GM12878 (cell line): ENCODE results near the gene PCK1. TPM values are rescaled to one million over a fixed set of nuclear protein-coding genes. Genes with fewer than 3 reads are reported as not detected.

Experiments used
- ATAC-seq: fragments of 200-7000 bp; cut with Tn5 transposase; 3 replicates; pipeline ENCODE4 v1.9.1; 2020; ENCODE audit warnings: mild to moderate bottlenecking, moderate library complexity
- BruUV-seq: library from RNA; stranded (reverse); fragments of 400-500 nt; replicated peaks from 2 replicates; lab custom pipeline; 2021; lab: Mats Ljungman, UMichigan
- CTCF ChIA-PET: fragments of 300-600 bp; sonication (Branson Sonifier 250); formaldehyde crosslinking; extraction: SDS; loops from one replicate; lab custom pipeline; 2021; ENCODE audit warnings: inconsistent platforms; lab: Yijun Ruan, JAX
- POLR2A ChIA-PET: fragments of 350-600 bp; formaldehyde crosslinking; extraction: SDS; loops from one replicate; lab custom pipeline; 2021; ENCODE audit warnings: inconsistent platforms; lab: Charles Lee
- RAD21 ChIA-PET: fragments of 300-600 bp; sonication (Branson Sonifier 250); formaldehyde crosslinking; loops from one replicate; lab custom pipeline; 2023; ENCODE audit warnings: antibody characterized with exemption; ENCODE audit not compliant: unreplicated experiment; lab: Charles Lee
- SMC1A ChIA-PET: fragments of 300-600 bp; sonication (Branson Sonifier 250); formaldehyde crosslinking; loops from one replicate; lab custom pipeline; 2023; ENCODE audit not compliant: unreplicated experiment, uncharacterized antibody; lab: Charles Lee
- DNase-seq: peaks from one replicate; pipeline ENCODE4 v3.0.0-alpha.2; 2011; ENCODE audit warnings: low read depth, low spot score
- FAIRE-seq: peaks from 3 replicates; lab custom pipeline; 2011; peaks lifted over from hg19 to GRCh38; lab: Jason Lieb, UNC
- H2AFZ ChIP-seq: 2 replicates; pipeline ENCODE4 v1.6.0; 2011; ENCODE audit warnings: low read depth, low read length, control low read depth; ENCODE audit not compliant: control insufficient read depth
- H3K27ac ChIP-seq: 2 replicates; pipeline ENCODE4 v1.5.1; 2011; ENCODE audit warnings: control low read depth; ENCODE audit not compliant: control insufficient read depth, insufficient read depth
- H3K27me3 ChIP-seq, 2 experiments: replicated peaks in 1 of 2; 2 replicates each; pipeline versions ENCODE4 v1.6.0 to v1.6.1; 2011; ENCODE audit warnings: low read length in 1 of 2; ENCODE audit not compliant: control insufficient read depth in 2 of 2, insufficient read depth in 2 of 2
- H3K36me3 ChIP-seq, 2 experiments: 2 replicates each; pipeline ENCODE4 v1.5.1; 2011; ENCODE audit warnings: low read length in 1 of 2; ENCODE audit not compliant: control insufficient read depth in 2 of 2, insufficient read depth in 2 of 2
- H3K4me1 ChIP-seq: 2 replicates; pipeline ENCODE4 v1.6.1; 2011; ENCODE audit warnings: mild to moderate bottlenecking, low read length, moderate library complexity, mixed read lengths; ENCODE audit not compliant: control insufficient read depth, insufficient read depth
- H3K4me2 ChIP-seq: 2 replicates; pipeline ENCODE4 v1.6.0; 2011; ENCODE audit warnings: control low read depth; ENCODE audit not compliant: control insufficient read depth, insufficient read depth
- H3K4me3 ChIP-seq: fragments of 200-600 bp; sonication (generic); 2 replicates; pipeline ENCODE4 v1.5.1; 2016
- H3K79me2 ChIP-seq: 2 replicates; pipeline ENCODE4 v1.6.0; 2011; ENCODE audit warnings: low read length; ENCODE audit not compliant: control insufficient read depth, insufficient read depth
- H3K9ac ChIP-seq: 2 replicates; pipeline ENCODE4 v1.8.0; 2011; ENCODE audit warnings: low read length, control low read depth, mixed read lengths; ENCODE audit not compliant: control insufficient read depth, insufficient read depth
- H3K9me3 ChIP-seq: replicated peaks from 3 replicates; pipeline ENCODE4 v1.5.1; 2011; ENCODE audit warnings: mild to moderate bottlenecking, low read length; ENCODE audit not compliant: control insufficient read depth, insufficient read depth
- H4K20me1 ChIP-seq: 2 replicates; pipeline ENCODE4 v1.6.0; 2011; ENCODE audit not compliant: control insufficient read depth, insufficient read depth
- BACH1 ChIP-seq: fragments of 450-650 bp; IDR thresholded peaks from 2 replicates; pipeline ENCODE4 v1.6.1; 2017; ENCODE audit warnings: mild to moderate bottlenecking, borderline replicate concordance
- DPF2 ChIP-seq: fragments of 450-650 bp; IDR thresholded peaks from 2 replicates; pipeline ENCODE4 v1.6.1; 2017; ENCODE audit warnings: mild to moderate bottlenecking
- FOXM1 ChIP-seq: IDR thresholded peaks from 2 replicates; pipeline ENCODE4 v1.6.1; 2012; ENCODE audit warnings: low read depth, mild to moderate bottlenecking, inconsistent platforms, low read length, moderate library complexity
- IKZF1 ChIP-seq: fragments of 450-650 bp; conservative IDR thresholded peaks from 2 replicates; pipeline ENCODE4 v1.6.1; 2017; ENCODE audit warnings: antibody characterized with exemption, mild to moderate bottlenecking
- IRF5 ChIP-seq: fragments of 450-650 bp; IDR thresholded peaks from 2 replicates; pipeline ENCODE4 v1.6.1; 2017; ENCODE audit warnings: borderline replicate concordance
- MEF2A ChIP-seq: IDR thresholded peaks from 2 replicates; pipeline ENCODE4 v1.6.1; 2011; ENCODE audit warnings: low read depth, mild to moderate bottlenecking, low read length, moderate library complexity; ENCODE audit not compliant: insufficient read depth
- MTA3 ChIP-seq: IDR thresholded peaks from 2 replicates; pipeline ENCODE4 v1.6.1; 2012; ENCODE audit warnings: low read length, inconsistent platforms, borderline replicate concordance
- MXI1 ChIP-seq: fragments of 150-350 bp; IDR thresholded peaks from 2 replicates; pipeline ENCODE4 v1.6.1; 2011; ENCODE audit warnings: low read depth, mild to moderate bottlenecking, inconsistent platforms, low read length, improper control_type of control experiment
- MYB ChIP-seq: fragments of 150-350 bp; IDR thresholded peaks from 2 replicates; pipeline ENCODE4 v1.6.1; 2014; ENCODE audit warnings: mild to moderate bottlenecking, low read depth, low read length, borderline replicate concordance
- POLR2AphosphoS5 ChIP-seq: IDR thresholded peaks from 2 replicates; pipeline ENCODE4 v1.6.1; 2011; ENCODE audit warnings: mild to moderate bottlenecking, low read length, inconsistent platforms
- RELB ChIP-seq: fragments of 450-650 bp; IDR thresholded peaks from 2 replicates; pipeline ENCODE4 v1.6.1; 2017; ENCODE audit warnings: low read depth, mild to moderate bottlenecking, moderate library complexity
- RFX5 ChIP-seq: IDR thresholded peaks from 2 replicates; pipeline ENCODE4 v1.6.1; 2011; ENCODE audit warnings: low read depth, low read length, improper control_type of control experiment
- SMARCA5 ChIP-seq: fragments of 450-650 bp; IDR thresholded peaks from 2 replicates; pipeline ENCODE4 v1.6.1; 2017; ENCODE audit warnings: mild to moderate bottlenecking
- SUPT20H ChIP-seq: IDR thresholded peaks from 2 replicates; pipeline ENCODE4 v1.6.1; 2011; ENCODE audit warnings: low read depth, mild to moderate bottlenecking, low read length, moderate library complexity, borderline replicate concordance; ENCODE audit not compliant: control insufficient read depth
- SUZ12 ChIP-seq: fragments of 200-600 bp; sonication (generic); IDR thresholded peaks from one replicate; pipeline ENCODE4 v1.6.1; 2018; ENCODE audit warnings: antibody characterized with exemption, mild to moderate bottlenecking; ENCODE audit not compliant: unreplicated experiment
- WGBS: methylation state at CpG from one replicate; pipeline ENCODE4 v1.1.6; 2016; ENCODE audit warnings: low lambda C conversion rate; ENCODE audit not compliant: insufficient replicate concordance, insufficient coverage; ENCODE audit errors: missing lambda C conversion rate; 5-methylcytosine and 5-hydroxymethylcytosine counted together
- in situ Hi-C: fragments of 300-500 bp; cut with MboI; formaldehyde crosslinking; loops from 9 replicates; pipeline ENCODE4 v1.14.3; 2018; ENCODE audit warnings: mixed read lengths
- intact Hi-C: fragments of 100-400 bp; cut with micrococcal nuclease; formaldehyde crosslinking; loops from one replicate; pipeline ENCODE4 v1.14.2; 2022; ENCODE audit not compliant: unreplicated experiment
- polyA plus RNA-seq, 11 experiments: library from polyadenylated mRNA; depleted of rRNA in 4 of 11; unstranded in 6 of 11; stranded (reverse) in 5 of 11; fragments of >200 nt; fragmentation: Nextera tagmentation in 4 of 11; fragmentation: Illumina TruSeq in 1 of 11; extraction: Ambion mirVana in 4 of 11; extraction: Trizol in 1 of 11; gene quantifications; 1 replicate in 1 of 11; 2 replicates in 10 of 11; pipeline versions ENCODE4 v1.2.1 to v1.2.3, GENCODE V29; 2011 to 2016; ENCODE audit warnings: inconsistent platforms in 2 of 11, missing spikeins in 2 of 11, low read depth in 1 of 11
- total RNA-seq, 4 experiments: library from RNA; depleted of rRNA in 3 of 4; stranded (reverse); fragments of >200 nt in 3 of 4; fragmentation: Illumina TruSeq in 1 of 4; extraction: Trizol in 1 of 4; gene quantifications; 2 replicates each; pipeline versions ENCODE4 v1.2.1 to v1.2.3, GENCODE V29; 2013 to 2021

Gene PCK1
- total and polyA plus RNA-seq, 10 of the 15 experiments (the other 5 are each of a cell fraction or from before 2014, with no cell fraction given): 0.02 to 0.33 (median 0.09) TPM; not detected in 5

- 10% methylated on average over 4 of the region's 4 CpGs for WGBS
- BruUV-seq: no TSS peak
- FAIRE-seq: no peak
- CTCF ChIA-PET: interaction anchor here (1.0 kb wide), 1 partner anchor 14 kb away, joined by 3 read pairs; no protein-coding TSS in a partner anchor
- H3K9ac ChIP-seq: no peak overlapping the region
- no peaks in the 10 kb centered on the region for H3K79me2 ChIP-seq
- H3K4me3 ChIP-seq: no peak overlapping the region
- no peaks in the 10 kb centered on the region for H4K20me1 ChIP-seq
- H3K4me2 ChIP-seq: no peak overlapping the region
- no peaks in the 10 kb centered on the region for H3K9me3 ChIP-seq
- no peak overlapping the region for H3K27ac ChIP-seq
- RAD21 ChIA-PET: no interaction called here
- POLR2A ChIA-PET: no interaction called here
- intact Hi-C loops: no loop called here
- peaks cover 0 to 2% of the 10 kb centered on the region in 2 experiments; a peak in 1 of 4 replicates for H3K27me3 ChIP-seq
- H3K4me1 ChIP-seq: no peaks in the 10 kb centered on the region
- no peak overlapping the region for H2AFZ ChIP-seq
- no peaks in the 10 kb centered on the region for H3K36me3 ChIP-seq
- ATAC-seq: no peak
- TF ChIP-seq IRF5 (no peak), SMARCA5 (no peak), SUPT20H (no peak), IKZF1 (no peak), RFX5 (no peak)
- in situ Hi-C loops: no loop called here
- SMC1A ChIA-PET: no interaction called here
- DNase-seq: no peak
Measured at GRCh38 chr20:57530327-57530981, 30.5 kb upstream of the PCK1 start.

- in situ Hi-C loops: no loop called here
- POLR2A ChIA-PET: no interaction called here
Measured at GRCh38 chr20:57532104-57532503, 28.8 kb upstream of the PCK1 start.

More at GRCh38 chr20:57532104-57532503, 28.8 kb upstream of the PCK1 start:
- BruUV-seq: no TSS peak
- RAD21 ChIA-PET: no interaction called here
- Histone ChIP-seq H3K4me3 (no peak overlapping the region), H3K9ac (no peak overlapping the region), H3K27me3 (peaks cover 0 to 2% of the 10 kb centered on the region in 2 experiments; a peak in 1 of 4 replicates), H3K9me3 (no peaks in the 10 kb centered on the region), H3K27ac (no peak overlapping the region), H3K4me2 (no peak overlapping the region), H4K20me1 (no peaks in the 10 kb centered on the region), H3K36me3 (no peaks in the 10 kb centered on the region)
- intact Hi-C loops: no loop called here
- ATAC-seq: no peak
- TF ChIP-seq MYB (no peak), MEF2A (no peak), MXI1 (no peak), SMARCA5 (no peak), FOXM1 (no peak), MTA3 (no peak), BACH1 (no peak), DPF2 (no peak), RELB (no peak), POLR2AphosphoS5 (no peak), SUZ12 (no peak)
- TF ChIP-seq, all 136 proteins: peak for 0
- DNase-seq: no peak
- no peak overlapping the region for H2AFZ ChIP-seq
- H3K4me1 ChIP-seq: no peaks in the 10 kb centered on the region
- H3K79me2 ChIP-seq: no peaks in the 10 kb centered on the region
- ChIA-PET CTCF (no interaction called here), SMC1A (interaction anchor here (1.0 kb wide), 1 partner anchor 10 kb away, joined by 4 read pairs; no protein-coding TSS in a partner anchor)
- WGBS: 49% methylated on average over 2 of the region's 2 CpGs
- no peak for FAIRE-seq
